Neural progenitor cell (in vitro differentiated cells): ENCODE data around the gene ACAD10. TPM values are rescaled to one million over a fixed set of nuclear protein-coding genes. Genes with fewer than 3 reads are reported as not detected.
A peak's percentile ranks its signal among the peaks of the same experiment; 100 is the strongest.
"Not testable (repeated sequence)": the region's sequence is repeated elsewhere in the genome, so short reads cannot be mapped to it uniquely, and the experiment has no call there.

ENCODE experiments used
- DNase-seq: peaks from one replicate; pipeline ENCODE4 v3.0.0-alpha.2; 2016; ENCODE audit warnings: low spot score
- H2AFZ ChIP-seq: fragments of 200-600 bp; sonication (generic); replicated peaks from 2 replicates; pipeline ENCODE4 v1.6.1; 2016; ENCODE audit warnings: antibody characterized with exemption
- H3F3A ChIP-seq: fragments of 200-600 bp; sonication (generic); 2 replicates; pipeline ENCODE4 v1.6.1; 2016; ENCODE audit warnings: antibody characterized with exemption, low read depth
- H3K27ac ChIP-seq: fragments of 200-600 bp; sonication (generic); 2 replicates; pipeline ENCODE4 v1.5.1; 2016; ENCODE audit warnings: mild to moderate bottlenecking
- H3K27me3 ChIP-seq: fragments of 200-600 bp; sonication (generic); 2 replicates; pipeline ENCODE4 v1.6.1; 2016; ENCODE audit warnings: mild to moderate bottlenecking, moderate library complexity
- H3K36me3 ChIP-seq: fragments of 200-600 bp; sonication (generic); 2 replicates; pipeline ENCODE4 v1.5.1; 2016
- H3K4me1 ChIP-seq: fragments of 200-600 bp; sonication (generic); 2 replicates; pipeline ENCODE4 v1.6.1; 2016; ENCODE audit warnings: mixed run types
- H3K4me2 ChIP-seq: fragments of 200-600 bp; sonication (generic); 2 replicates; pipeline ENCODE4 v1.6.1; 2016
- H3K4me3 ChIP-seq: fragments of 200-600 bp; sonication (generic); 2 replicates; pipeline ENCODE4 v1.5.1; 2016
- H3K79me2 ChIP-seq: fragments of 200-600 bp; sonication (generic); 2 replicates; pipeline ENCODE4 v1.6.1; 2016; ENCODE audit warnings: low read depth
- H3K9ac ChIP-seq: fragments of 200-600 bp; sonication (generic); 2 replicates; pipeline ENCODE4 v1.6.1; 2016
- H3K9me3 ChIP-seq: fragments of 200-600 bp; sonication (generic); 2 replicates; pipeline ENCODE4 v1.5.1; 2016; ENCODE audit warnings: low read depth
- H4K20me1 ChIP-seq: fragments of 200-600 bp; sonication (generic); 2 replicates; pipeline ENCODE4 v1.6.1; 2016; ENCODE audit warnings: low read depth
- H3K27ac Mint-ChIP-seq: 3 replicates; pipeline ENCODE4 v1.8.0; 2021; ENCODE audit warnings: mixed read lengths
- H3K27me3 Mint-ChIP-seq: 2 replicates; pipeline ENCODE4 v1.8.0; 2022; ENCODE audit warnings: low read depth, mild to moderate bottlenecking, inconsistent platforms, moderate library complexity, mixed read lengths; ENCODE audit not compliant: insufficient read depth
- H3K36me3 Mint-ChIP-seq: 3 replicates; pipeline ENCODE4 v1.8.0; 2021; ENCODE audit warnings: mixed read lengths
- H3K4me1 Mint-ChIP-seq: 3 replicates; pipeline ENCODE4 v1.8.0; 2021; ENCODE audit warnings: mixed read lengths
- H3K4me3 Mint-ChIP-seq: 3 replicates; pipeline ENCODE4 v1.8.0; 2021; ENCODE audit warnings: mild to moderate bottlenecking, moderate library complexity, mixed read lengths
- H3K9me3 Mint-ChIP-seq: 3 replicates; pipeline ENCODE4 v1.8.0; 2020; ENCODE audit warnings: mixed read lengths
- CTCF ChIP-seq: fragments of 200-600 bp; sonication (generic); IDR thresholded peaks from 2 replicates; pipeline ENCODE4 v1.5.1; 2017; ENCODE audit warnings: antibody characterized with exemption, mild to moderate bottlenecking
- EZH2 ChIP-seq: fragments of 200-600 bp; sonication (generic); IDR thresholded peaks from 2 replicates; pipeline ENCODE4 v1.6.1; 2017; ENCODE audit warnings: antibody characterized with exemption, mild to moderate bottlenecking, moderate library complexity
- EZH2phosphoT487 ChIP-seq: fragments of 200-600 bp; sonication (generic); IDR thresholded peaks from 2 replicates; pipeline ENCODE4 v1.6.1; 2017; ENCODE audit warnings: antibody characterized with exemption
- total RNA-seq: library from RNA; depleted of rRNA; stranded (reverse); fragments of >200 nt; gene quantifications from 2 replicates; pipeline ENCODE4 v1.2.3, GENCODE V29; 2015; ENCODE audit warnings: low replicate concordance

ACAD10 gene
- total RNA-seq, 1 donor from 2014 or later, result 13.8 TPM

- Histone ChIP-seq H3K27me3 (no peaks in the 10 kb centered on the region), H3K27ac (no peak overlapping the region), H3F3A (no peaks in the 10 kb centered on the region), H3K4me1 (no peaks in the 10 kb centered on the region), H3K9me3 (no peaks in the 10 kb centered on the region), H3K4me3 (no peak overlapping the region), H3K9ac (no peak overlapping the region), H4K20me1 (peaks cover 5% of the 10 kb centered on the region), H2AFZ (no peak overlapping the region), H3K36me3 (peaks cover 7% of the 10 kb centered on the region), H3K4me2 (no peak overlapping the region), H3K79me2 (no peaks in the 10 kb centered on the region)
- H3K9me3 Mint-ChIP-seq, result no peaks in the 10 kb centered on the region
- H3K27ac Mint-ChIP-seq, result no peak overlapping the region
- no peak overlapping the region for H3K4me3 Mint-ChIP-seq
- peaks cover 7% of the 10 kb centered on the region for H3K36me3 Mint-ChIP-seq
- TF ChIP-seq CTCF (no peak), EZH2phosphoT487 (no peak), EZH2 (no peak)
- no peaks in the 10 kb centered on the region for H3K27me3 Mint-ChIP-seq
- no peaks in the 10 kb centered on the region for H3K4me1 Mint-ChIP-seq
- DNase-seq, result no peak
Measured at GRCh38 chr12:111677186-111677585, 8.7 kb upstream of the ACAD10 start.

GRCh38 chr12:111684485-111685198 is 1.2 kb upstream of the ACAD10 start:
- H3K4me3 ChIP-seq, result peak overlapping the region; percentile 80
- not testable (repeated sequence) for H3K9me3 ChIP-seq, H3K27me3 ChIP-seq, H3K36me3 ChIP-seq, H2AFZ ChIP-seq, H3K27me3 Mint-ChIP-seq, H3K4me1 ChIP-seq, H3K9me3 Mint-ChIP-seq, H3K27ac ChIP-seq
- H3K4me3 Mint-ChIP-seq, result peak overlapping the region; percentile 95
- peak overlapping the region; percentile 96 for H3K9ac ChIP-seq
- peaks cover 14% of the 10 kb centered on the region for H3F3A ChIP-seq
- peaks cover 10% of the 10 kb centered on the region for H4K20me1 ChIP-seq
- peak; percentile 15 for DNase-seq
- peaks cover 10% of the 10 kb centered on the region for H3K36me3 Mint-ChIP-seq
- peak overlapping the region; percentile 91 for H3K4me2 ChIP-seq
- H3K79me2 ChIP-seq, result peaks cover 46% of the 10 kb centered on the region
- H3K4me1 Mint-ChIP-seq, result peaks cover 23% of the 10 kb centered on the region
- H3K27ac Mint-ChIP-seq, result peak overlapping the region; percentile 92

- H2AFZ ChIP-seq, result peak overlapping the region; percentile 70
- peaks cover 46% of the 10 kb centered on the region for H3K79me2 ChIP-seq
- peaks cover 14% of the 10 kb centered on the region for H3F3A ChIP-seq
- Mint-ChIP-seq H3K27ac (peak overlapping the region; percentile 92), H3K9me3 (no peaks in the 10 kb centered on the region), H3K4me3 (peak overlapping the region; percentile 95), H3K27me3 (no peaks in the 10 kb centered on the region), H3K36me3 (peaks cover 10% of the 10 kb centered on the region), H3K4me1 (peaks cover 23% of the 10 kb centered on the region)
- H3K36me3 ChIP-seq, result peaks cover 7% of the 10 kb centered on the region
- H3K4me1 ChIP-seq, result no peaks in the 10 kb centered on the region
- H3K4me3 ChIP-seq, result peak overlapping the region; percentile 80
- peak overlapping the region; percentile 91 for H3K4me2 ChIP-seq
- peak overlapping the region; percentile 96 for H3K9ac ChIP-seq
- no peak for DNase-seq
- TF ChIP-seq CTCF (no peak), EZH2 (no peak), EZH2phosphoT487 (no peak)
- no peaks in the 10 kb centered on the region for H3K27me3 ChIP-seq
- peaks cover 10% of the 10 kb centered on the region for H4K20me1 ChIP-seq
- peak overlapping the region; percentile 50 for H3K27ac ChIP-seq
- no peaks in the 10 kb centered on the region for H3K9me3 ChIP-seq
Measured at GRCh38 chr12:111685322-111685810, 487 bp upstream of the ACAD10 start.

GRCh38 chr12:111686574-111687105 is 787 bp downstream of the ACAD10 start:
- peak overlapping the region; percentile 91 for H3K4me2 ChIP-seq
- H3K79me2 ChIP-seq, result peaks cover 46% of the 10 kb centered on the region
- H3K9me3 ChIP-seq, result no peaks in the 10 kb centered on the region
- no peak for DNase-seq
- H3K4me3 Mint-ChIP-seq, result peak overlapping the region; percentile 95
- peak overlapping the region; percentile 80 for H3K4me3 ChIP-seq
- peaks cover 2% of the 10 kb centered on the region for H3K36me3 ChIP-seq
- H3K36me3 Mint-ChIP-seq, result peaks cover 12% of the 10 kb centered on the region
- no peak overlapping the region for H2AFZ ChIP-seq
- peaks cover 14% of the 10 kb centered on the region for H3F3A ChIP-seq
- no peak overlapping the region for H3K27ac ChIP-seq
- no peaks in the 10 kb centered on the region for H3K27me3 Mint-ChIP-seq
- H3K4me1 Mint-ChIP-seq, result peaks cover 23% of the 10 kb centered on the region
- H3K9ac ChIP-seq, result peak overlapping the region; percentile 61
- no peaks in the 10 kb centered on the region for H3K4me1 ChIP-seq
- TF ChIP-seq EZH2 (no peak), EZH2phosphoT487 (no peak), CTCF (no peak)
- no peaks in the 10 kb centered on the region for H3K27me3 ChIP-seq
- H3K27ac Mint-ChIP-seq, result peak overlapping the region; percentile 95
- H4K20me1 ChIP-seq, result peaks cover 10% of the 10 kb centered on the region
- H3K9me3 Mint-ChIP-seq, result no peaks in the 10 kb centered on the region
